HepG2 (cell line): ENCODE data around the gene DBNDD1. TPM values are rescaled to one million over a fixed set of nuclear protein-coding genes. Genes with fewer than 3 reads are reported as not detected.

Source experiments
- ATAC-seq: fragments of 200-7000 bp; cut with Tn5 transposase; 3 replicates; pipeline ENCODE4 v1.9.1; 2020; ENCODE audit warnings: mild to moderate bottlenecking, moderate library complexity
- BruUV-seq: library from RNA; stranded (reverse); fragments of 400-500 nt; replicated peaks from 2 replicates; lab custom pipeline; 2021; lab: Mats Ljungman, UMichigan
- CTCF ChIA-PET: fragments of 300-600 bp; formaldehyde crosslinking; extraction: SDS; loops from one replicate; lab custom pipeline; 2021; ENCODE audit warnings: low total read pairs, inconsistent platforms, low intra/inter-chr PET ratio; lab: Yijun Ruan, JAX
- POLR2A ChIA-PET: fragments of 350-600 bp; sonication (Branson Sonifier 250); formaldehyde crosslinking; loops from one replicate; lab custom pipeline; 2020; ENCODE audit warnings: antibody characterized with exemption, inconsistent platforms; lab: Yijun Ruan, JAX
- DNase-seq: peaks from one replicate; pipeline ENCODE4 v3.0.0-alpha.2; 2015; ENCODE audit warnings: low spot score
- FAIRE-seq: peaks from 3 replicates; lab custom pipeline; 2011; peaks lifted over from hg19 to GRCh38; lab: Jason Lieb, UNC
- H2AFZ ChIP-seq: one replicate; pipeline ENCODE4 v1.6.1; 2011; ENCODE audit warnings: low read length, inconsistent platforms
- H3K27ac ChIP-seq: fragments of 300-600 bp; 3 replicates; pipeline ENCODE4 v1.8.0; 2011; ENCODE audit warnings: mixed run types, mild to moderate bottlenecking, mixed read lengths, low read length, inconsistent platforms; ENCODE audit not compliant: insufficient read depth; ENCODE audit errors: extremely low read length
- H3K27me3 ChIP-seq, 2 experiments: fragments of 200-600 bp in 1 of 2; 2 replicates in 1 of 2; 3 replicates in 1 of 2; pipeline versions ENCODE4 v1.6.0 to v1.8.0; 2011; ENCODE audit warnings: low read length in 2 of 2, mild to moderate bottlenecking in 2 of 2, moderate library complexity in 2 of 2, inconsistent platforms in 1 of 2; ENCODE audit not compliant: insufficient read depth in 2 of 2, control insufficient read depth in 1 of 2
- H3K36me3 ChIP-seq, 2 experiments: fragments of 200-600 bp in 1 of 2; replicated peaks in 1 of 2; 2 replicates in 1 of 2; 3 replicates in 1 of 2; pipeline versions ENCODE4 v1.5.1 to v1.8.0; 2011; ENCODE audit warnings: low read length in 2 of 2, inconsistent platforms in 1 of 2; ENCODE audit not compliant: insufficient read depth in 2 of 2, control insufficient read depth in 1 of 2
- H3K4me1 ChIP-seq: 2 replicates; pipeline ENCODE4 v1.5.1; 2012; ENCODE audit warnings: low read length, inconsistent platforms; ENCODE audit not compliant: insufficient read depth
- H3K4me2 ChIP-seq: 2 replicates; pipeline ENCODE4 v1.6.0; 2011; ENCODE audit warnings: low read depth, low read length, inconsistent platforms
- H3K4me3 ChIP-seq, 3 experiments: fragments of 200-600 bp in 1 of 3; sonication (generic), shearing (Covaris generic) in 1 of 3; replicated peaks in 1 of 3; 2 replicates each; pipeline ENCODE4 v1.5.1; 2011 to 2016; ENCODE audit warnings: low read length in 3 of 3, inconsistent platforms in 2 of 3, low read depth in 2 of 3, mild to moderate bottlenecking in 2 of 3, control low read depth in 1 of 3, mixed read lengths in 1 of 3; ENCODE audit not compliant: insufficient read depth in 1 of 3
- H3K79me2 ChIP-seq: one replicate; pipeline ENCODE4 v1.6.1; 2011; ENCODE audit warnings: low read length, inconsistent platforms; ENCODE audit not compliant: insufficient read depth
- H3K9ac ChIP-seq: 2 replicates; pipeline ENCODE4 v1.6.0; 2011; ENCODE audit warnings: mild to moderate bottlenecking, low read depth, low read length, inconsistent platforms; ENCODE audit not compliant: insufficient read depth
- H3K9me3 ChIP-seq: 2 replicates; pipeline ENCODE4 v1.5.1; 2012; ENCODE audit warnings: mild to moderate bottlenecking, low read length
- H4K20me1 ChIP-seq: 2 replicates; pipeline ENCODE4 v1.6.0; 2011; ENCODE audit warnings: inconsistent platforms, mild to moderate bottlenecking, low read length, moderate library complexity; ENCODE audit not compliant: insufficient read depth
- KLF16 ChIP-seq, 2 experiments: sonication (generic) in 1 of 2; formaldehyde crosslinking in 1 of 2; IDR thresholded peaks; 2 replicates each; pipeline versions ENCODE4 v1.6.1 to v1.8.0; 2016 to 2023; ENCODE audit warnings: missing genetic modification reagents in 2 of 2, missing compliant biosample characterization in 1 of 2
- MXD1 ChIP-seq: sonication (generic); formaldehyde crosslinking; IDR thresholded peaks from 2 replicates; pipeline ENCODE4 v1.4.0; 2020; ENCODE audit warnings: mild to moderate bottlenecking, missing genetic modification reagents
- TARDBP ChIP-seq: sonication (generic); formaldehyde crosslinking; IDR thresholded peaks from 2 replicates; pipeline ENCODE4 v1.8.0; 2022; ENCODE audit warnings: mild to moderate bottlenecking, missing genetic modification reagents
- ZNF501 ChIP-seq: sonication (generic); formaldehyde crosslinking; IDR thresholded peaks from 2 replicates; pipeline ENCODE4 v1.5.1; 2020; ENCODE audit warnings: mild to moderate bottlenecking, moderate library complexity, missing genetic modification reagents
- WGBS: methylation state at CpG from one replicate; pipeline ENCODE4 v1.1.6; 2017; ENCODE audit warnings: low lambda C conversion rate; 5-methylcytosine and 5-hydroxymethylcytosine counted together
- in situ Hi-C: cut with HindIII; loops from 2 replicates; pipeline ENCODE4 v1.10.0; 2017; ENCODE audit warnings: low pct_unique_long_range_greater_than_20kb; ENCODE audit not compliant: extremely low pct_ligation_motif_present
- intact Hi-C: fragments of 100-400 bp; cut with micrococcal nuclease; formaldehyde crosslinking; loops from one replicate; pipeline ENCODE4 v1.10.0; 2022; ENCODE audit not compliant: unreplicated experiment
- polyA plus RNA-seq, 8 experiments: library from polyadenylated mRNA; depleted of rRNA in 3 of 8; stranded (reverse) in 7 of 8; unstranded in 1 of 8; fragments of >200 nt; fragmentation: Illumina TruSeq in 4 of 8; extraction: Trizol in 4 of 8; gene quantifications; 2 replicates each; pipeline versions ENCODE4 v1.2.1 to v1.2.3, GENCODE V29; 2011 to 2016; ENCODE audit warnings: low read depth in 4 of 8, missing spikeins in 1 of 8, mixed read lengths in 1 of 8; ENCODE audit not compliant: insufficient read depth in 1 of 8
- total RNA-seq, 5 experiments: library from RNA; depleted of rRNA; stranded (reverse); fragments of >200 nt; fragmentation: Illumina TruSeq; extraction: Trizol; gene quantifications; 2 replicates each; pipeline ENCODE4 v1.2.3, GENCODE V29; 2016; ENCODE audit warnings: low read depth in 1 of 5
- TF ChIP-seq, protein P1 (sequence below): sonication (generic); formaldehyde crosslinking; IDR thresholded peaks from 2 replicates; pipeline ENCODE4 v1.8.1; 2023; ENCODE audit warnings: mild to moderate bottlenecking, missing genetic modification reagents, borderline replicate concordance

Gene DBNDD1
- total and polyA plus RNA-seq, 2 of the 13 experiments (the other 11 are each of a cell fraction or from before 2014, with no cell fraction given) = 17.0 to 40.4 TPM

DNA sequence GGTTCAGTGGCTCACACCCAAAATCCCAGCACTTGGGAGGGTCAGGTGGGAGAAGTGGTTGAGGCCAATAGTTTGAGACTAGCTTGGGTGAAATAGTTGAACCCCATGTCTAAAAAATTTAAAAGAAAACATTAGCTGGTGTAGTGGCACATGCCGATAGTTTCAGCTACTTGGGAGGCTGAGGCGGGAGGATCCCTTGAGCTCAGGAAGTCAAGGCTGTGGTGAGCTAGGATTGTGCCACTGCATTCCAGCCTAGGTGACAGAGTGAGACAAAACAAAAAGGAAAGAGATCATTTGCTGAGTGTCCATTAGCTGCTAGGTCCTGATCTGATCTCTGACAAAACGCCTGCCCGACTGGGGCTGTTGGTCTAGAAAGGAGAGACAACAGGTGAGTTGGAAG lies 14.1 kb upstream of the DBNDD1 start:
- no TSS peak for BruUV-seq
- Histone ChIP-seq H3K36me3 (peaks cover 34 to 63% of the 10 kb centered on the region in 2 experiments), H3K79me2 (no peaks in the 10 kb centered on the region), H3K9me3 (no peaks in the 10 kb centered on the region), H4K20me1 (peaks cover 9% of the 10 kb centered on the region; the same call in 1 of the 2 replicates), H3K27me3 (no peaks in the 10 kb centered on the region), H3K4me1 (no peaks in the 10 kb centered on the region), H2AFZ (no peak overlapping the region), H3K9ac (no peak overlapping the region), H3K4me3 (no peak overlapping the region), H3K4me2 (no peak overlapping the region), H3K27ac (no peak overlapping the region)
- in situ Hi-C loops (no loop called here), intact Hi-C loops (no loop called here)
- DNase-seq (no peak), FAIRE-seq (no peak), ATAC-seq (no peak)
- TF ChIP-seq TARDBP (CRISPR knock-in tag) = no peak
- TF ChIP-seq ZNF501 = no peak
- TF ChIP-seq, protein P1, sequence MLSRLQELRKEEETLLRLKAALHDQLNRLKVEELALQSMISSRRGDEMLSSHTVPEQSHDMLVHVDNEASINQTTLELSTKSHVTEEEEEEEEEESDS (CRISPR knock-in tag) = no peak
- ChIA-PET POLR2A (interaction anchor here (2.8 kb wide), 1 partner anchor 14 kb away, joined by 13 read pairs; the partner anchor contains the start of gene DBNDD1), CTCF (no interaction called here)
- WGBS = 94% methylated on average over 4 of the region's 4 CpGs

DNA sequence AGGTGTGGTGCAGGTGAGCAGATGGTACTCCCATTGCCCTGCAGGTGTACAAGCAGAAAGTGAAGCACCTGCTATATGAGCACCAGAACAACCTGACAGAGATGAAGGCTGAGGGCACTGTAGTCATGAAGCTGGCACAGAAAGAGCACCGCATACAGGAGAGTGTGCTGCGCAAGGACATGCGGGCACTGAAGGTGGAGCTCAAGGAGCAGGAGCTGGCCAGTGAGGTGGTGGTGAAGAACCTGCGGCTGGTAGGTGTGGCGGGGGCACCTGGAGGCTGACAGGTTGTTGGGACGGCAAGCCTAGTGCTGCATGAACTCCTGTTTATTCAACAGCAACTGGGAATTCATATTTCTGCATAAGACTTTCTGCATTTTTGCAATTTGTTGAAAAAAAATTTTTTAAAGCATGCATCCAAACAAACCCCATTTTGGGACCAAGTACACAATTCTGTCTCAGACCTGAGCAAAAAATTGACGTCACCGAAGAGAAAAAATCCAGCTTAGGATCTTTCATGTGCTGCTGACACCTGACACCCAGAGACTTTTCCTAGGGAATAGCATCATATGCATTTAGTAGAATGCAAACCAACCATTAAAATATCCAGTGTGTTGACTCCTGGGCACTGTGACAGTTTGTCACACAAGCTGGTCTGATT lies 13.5 kb upstream of the DBNDD1 start:
- ChIA-PET POLR2A (interaction anchor here (2.8 kb wide), 1 partner anchor 14 kb away, joined by 13 read pairs; the partner anchor contains the start of gene DBNDD1), CTCF (no interaction called here)
- no peak overlapping the region for H3K4me2 ChIP-seq
- H3K27ac ChIP-seq = no peak overlapping the region
- H4K20me1 ChIP-seq = peaks cover 9% of the 10 kb centered on the region; the same call in 1 of the 2 replicates
- no peaks in the 10 kb centered on the region for H3K27me3 ChIP-seq
- H3K4me1 ChIP-seq = no peaks in the 10 kb centered on the region
- ATAC-seq = peak; percentile 15; the same call in 1 of the 3 replicates
- no TSS peak for BruUV-seq
- WGBS = 94% methylated on average over 8 of the region's 8 CpGs
- in situ Hi-C loops = no loop called here
- H3K9ac ChIP-seq = no peak overlapping the region
- TF ChIP-seq KLF16 (CRISPR knock-in tag; IDR thresholded peaks at IDR 0.05) = 0 out of 4 replicates have a peak, but pooled peaks of 1 of the 2 experiments have one; percentile 10
- no peak for TF ChIP-seq MXD1 (CRISPR knock-in tag)
- TF ChIP-seq, all 625 proteins: peak for 1
- intact Hi-C loops = no loop called here
- DNase-seq (no peak), FAIRE-seq (no peak)
- no peak overlapping the region for H2AFZ ChIP-seq
- H3K36me3 ChIP-seq = peaks cover 30 to 58% of the 10 kb centered on the region in 2 experiments
- H3K79me2 ChIP-seq = no peaks in the 10 kb centered on the region
- H3K9me3 ChIP-seq = no peaks in the 10 kb centered on the region
- H3K4me3 ChIP-seq = no peak overlapping the region
